Limb (tissue), 2 donors: ENCODE data around the gene ERC1.
"Not testable (repeated sequence)": the region's sequence is repeated elsewhere in the genome, so short reads cannot be mapped to it uniquely, and the experiment has no call there.

Experiments used
- DNase-seq, 2 donors: peaks; one replicate each; pipeline ENCODE4 v3.0.0-alpha.2; 2016; ENCODE audit errors: extremely low spot score in 2 of 2

The ERC1 gene

DNA sequence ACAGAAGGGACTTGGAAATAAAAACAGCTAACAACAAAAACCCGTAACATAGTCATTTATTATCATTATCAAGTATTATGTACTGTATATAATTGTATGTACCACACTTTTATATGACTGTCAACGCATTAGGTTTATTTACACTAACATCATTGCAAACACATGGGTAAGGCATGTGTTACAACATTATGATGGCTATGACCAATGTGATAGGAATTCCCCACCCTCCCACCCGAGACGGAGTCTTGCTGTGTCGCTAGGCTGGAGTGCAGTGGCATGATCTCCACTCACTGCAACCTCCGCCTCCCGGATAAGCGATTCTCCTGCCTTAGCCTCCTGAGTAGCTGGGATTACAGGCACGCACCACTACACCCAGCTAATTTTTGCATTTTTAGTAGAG lies 82.6 kb downstream of the ERC1 start:
- no peak for DNase-seq

GRCh38 chr12:1077036-1077803 lies 86.2 kb downstream of the ERC1 start:
- DNase-seq: no peak

- no peak for DNase-seq
Observed at GRCh38 chr12:1078002-1078401, 87.0 kb downstream of the ERC1 start.

GRCh38 chr12:1080520-1081223 lies 89.6 kb downstream of the ERC1 start:
- no peak for DNase-seq

GRCh38 chr12:1083151-1083888 lies 92.3 kb downstream of the ERC1 start:
- peak; percentile 14 to 38 for DNase-seq

- peak in 1 of 2 donors; percentile 57 for DNase-seq
Observed at GRCh38 chr12:1083889-1084262, 92.9 kb downstream of the ERC1 start.

- DNase-seq: no peak
Observed at GRCh38 chr12:1091350-1091749, 100.3 kb downstream of the ERC1 start.

DNA sequence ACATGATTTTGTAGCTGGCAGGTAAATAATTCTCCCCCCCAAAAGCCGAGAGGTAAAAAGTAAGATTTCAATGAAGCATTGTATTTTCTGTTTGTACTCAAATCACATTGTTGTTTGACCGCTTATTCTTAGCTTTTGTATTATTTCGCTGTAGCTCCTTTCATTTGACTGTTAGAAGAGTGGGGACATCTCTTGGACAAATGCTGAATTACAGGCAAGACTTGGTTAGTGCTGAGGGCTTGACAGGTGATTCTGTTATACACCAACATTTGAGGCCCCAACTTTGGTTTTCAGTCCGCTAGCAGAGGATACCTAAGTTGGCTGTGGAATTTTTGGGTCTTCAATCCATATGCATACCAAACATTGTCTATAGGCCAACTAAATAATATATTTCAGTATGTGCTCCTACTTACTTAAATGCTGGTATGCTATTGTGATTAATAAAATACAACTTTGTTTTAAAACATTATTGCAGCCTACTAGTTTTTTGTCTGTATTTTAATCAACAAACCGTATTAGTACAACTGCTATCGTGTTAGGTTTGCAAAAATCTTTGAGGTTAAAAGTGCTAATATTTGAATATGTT lies 102.2 kb downstream of the ERC1 start:
- DNase-seq: peak in 1 of 2 donors; percentile 51

DNA sequence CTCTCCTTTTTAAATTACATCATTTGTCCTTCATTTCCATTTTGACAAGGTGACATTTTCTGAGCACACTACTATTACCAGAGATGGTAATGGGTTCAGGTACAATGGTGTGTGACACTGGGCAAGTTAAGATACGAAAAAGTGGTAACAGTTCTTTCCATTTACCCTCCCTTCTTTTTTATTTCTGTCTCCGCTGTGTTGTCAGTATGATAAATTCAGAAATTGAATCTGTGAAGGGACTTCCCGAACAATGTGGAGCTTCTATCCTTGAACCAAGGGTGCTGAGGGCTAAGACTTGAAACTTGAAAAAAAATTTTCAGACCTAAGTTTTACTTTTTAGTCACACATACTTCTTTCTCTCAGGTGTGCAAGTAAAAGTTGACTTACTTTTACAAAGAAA lies 103.7 kb downstream of the ERC1 start:
- no peak for DNase-seq

DNA sequence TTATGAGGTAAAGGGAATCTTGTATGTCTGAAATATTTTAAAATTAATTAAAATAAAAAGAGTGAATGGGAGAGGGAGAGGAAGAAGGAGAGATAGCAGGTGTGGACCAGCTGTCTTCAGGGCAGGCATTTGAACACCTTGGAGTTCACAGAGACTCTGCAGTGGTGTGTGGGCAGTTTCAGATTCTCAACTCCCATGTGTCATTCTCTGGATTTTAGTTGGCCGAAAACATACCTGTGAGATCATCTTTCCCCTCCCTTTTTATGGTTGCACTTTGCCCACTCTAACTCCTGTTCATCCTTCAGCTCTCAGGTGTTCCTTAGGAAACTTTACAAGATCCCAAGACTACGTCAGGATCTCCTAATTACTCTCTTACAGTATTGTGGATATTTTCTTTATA lies 108.1 kb downstream of the ERC1 start:
- DNase-seq: no peak

DNA sequence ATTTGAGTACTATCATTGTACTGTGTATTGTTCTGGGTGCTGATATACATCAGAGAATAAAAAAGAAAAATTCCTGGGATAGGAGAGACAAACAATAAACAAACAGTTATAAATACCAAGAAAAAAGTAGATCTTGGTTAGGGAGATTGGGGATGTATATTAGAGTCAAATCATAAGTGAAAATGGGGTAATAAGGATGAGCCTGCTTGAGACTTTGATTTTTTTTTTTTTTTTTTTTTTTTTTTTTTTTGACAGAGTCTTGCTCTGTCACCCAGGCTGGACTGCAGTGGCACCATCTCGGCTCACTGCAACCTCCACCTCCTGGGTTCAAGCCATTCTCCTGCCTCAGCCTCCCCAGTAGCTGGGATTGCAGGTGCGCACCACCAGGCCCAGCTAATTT lies 108.6 kb downstream of the ERC1 start:
- DNase-seq: not testable (repeated sequence)

DNA sequence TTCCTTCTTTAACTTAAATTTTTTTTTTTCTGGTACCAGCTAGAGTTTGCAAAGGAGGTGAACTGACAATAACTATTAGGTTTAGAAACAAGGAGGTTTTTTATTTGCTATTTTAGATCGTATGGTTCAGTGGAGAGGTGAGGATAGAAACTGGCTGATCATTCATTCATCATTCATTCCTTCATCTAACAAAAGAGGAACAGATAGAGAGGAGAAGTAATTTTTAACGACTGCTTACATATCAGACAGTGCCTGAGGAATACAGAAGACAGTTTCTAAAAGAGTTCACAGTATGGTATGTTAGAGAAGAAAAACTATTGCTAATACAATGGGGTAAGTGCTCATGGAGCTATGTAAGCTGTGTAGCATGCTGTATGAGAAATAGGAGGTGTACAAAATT lies 111.1 kb downstream of the ERC1 start:
- DNase-seq: no peak

- no peak for DNase-seq
Observed at GRCh38 chr12:1102791-1103450, 111.9 kb downstream of the ERC1 start.

- no peak for DNase-seq
Observed at GRCh38 chr12:1103632-1104031, 112.6 kb downstream of the ERC1 start.

GRCh38 chr12:1104088-1104800 lies 113.2 kb downstream of the ERC1 start:
- no peak for DNase-seq

DNA sequence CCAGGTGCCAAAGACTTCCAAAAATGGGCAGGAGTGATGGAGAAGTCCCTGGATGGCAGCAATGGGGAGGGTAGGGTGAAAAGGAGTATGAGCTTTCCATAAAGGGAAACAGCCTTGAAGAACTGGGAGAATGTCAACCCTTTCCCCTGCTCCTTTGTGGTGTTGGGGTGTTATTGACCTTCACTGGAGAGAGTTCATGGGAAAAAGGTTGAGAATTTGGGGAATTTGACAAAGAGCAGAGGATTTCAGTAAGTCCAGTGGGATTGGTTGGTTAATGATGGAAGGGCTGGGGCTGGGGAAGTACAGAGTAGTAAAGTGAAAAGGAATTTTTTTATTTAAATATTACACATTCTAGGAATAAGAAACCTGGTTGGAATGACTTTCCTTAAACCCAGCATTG lies 116.6 kb downstream of the ERC1 start:
- DNase-seq: no peak

- DNase-seq: no peak
Observed at GRCh38 chr12:1108276-1108675, 117.3 kb downstream of the ERC1 start.

GRCh38 chr12:1115484-1116231 lies 124.6 kb downstream of the ERC1 start:
- DNase-seq: no peak

DNA sequence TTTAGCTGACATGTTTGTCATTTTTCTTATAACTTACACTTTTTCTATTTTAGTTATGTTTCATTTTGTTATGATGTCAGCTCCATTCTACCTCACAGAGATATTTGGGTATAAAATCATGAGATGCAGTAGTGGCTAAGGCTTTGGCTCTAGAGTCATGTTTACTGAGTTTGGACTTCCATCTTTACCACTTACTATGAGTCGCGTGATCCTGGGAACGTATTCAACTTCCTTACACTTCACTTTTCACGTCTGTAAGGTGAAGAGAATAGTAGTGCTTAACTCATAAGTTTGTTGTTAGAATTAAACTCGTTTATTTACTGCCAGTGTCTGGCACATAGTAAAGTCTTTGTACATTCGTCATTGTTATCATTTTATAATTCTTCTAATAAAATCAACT lies 126.3 kb downstream of the ERC1 start:
- DNase-seq: no peak

DNA sequence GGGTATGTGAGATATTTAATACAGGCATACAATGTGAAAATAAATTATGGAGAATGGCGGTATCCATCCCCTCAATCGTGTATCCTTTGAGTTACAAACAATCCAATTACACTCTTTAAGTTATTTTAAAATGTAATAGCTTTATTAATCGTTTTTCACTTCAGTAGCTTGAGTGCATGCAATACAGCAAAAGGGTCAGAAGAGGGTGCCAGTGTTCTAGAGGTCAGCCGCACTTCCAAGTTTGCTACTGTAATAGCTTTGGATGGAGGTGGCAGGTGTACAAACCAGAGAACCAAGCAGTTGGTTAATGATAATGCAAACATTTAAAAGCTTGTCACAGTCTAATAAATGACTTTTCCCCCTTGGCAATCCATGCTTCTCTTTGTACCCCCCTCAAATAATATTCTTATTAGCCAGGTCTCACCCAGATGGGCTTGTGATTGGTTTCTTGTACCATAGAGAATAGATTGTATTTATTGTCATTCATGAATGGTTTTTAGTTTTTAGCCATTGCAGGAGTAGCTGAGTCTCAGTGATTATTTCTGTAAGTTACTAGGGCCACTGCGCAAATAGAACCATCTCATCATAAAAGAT lies 127.0 kb downstream of the ERC1 start:
- peak; percentile 78 for DNase-seq
